PFSK-1 (cell line): ENCODE results near the gene EEFSEC.

Experiments used
- POLR2AphosphoS5 ChIP-seq: IDR thresholded peaks from 2 replicates; pipeline ENCODE4 v1.6.1; 2012; ENCODE audit warnings: low read depth, mild to moderate bottlenecking, control low read depth, low read length, moderate library complexity
- REST ChIP-seq, 2 experiments: IDR thresholded peaks; 2 replicates each; pipeline versions ENCODE4 v1.6.1 to v1.8.0; 2011 to 2012; ENCODE audit warnings: low read depth in 2 of 2, low read length in 2 of 2, control low read depth in 1 of 2, inconsistent platforms in 1 of 2, mild to moderate bottlenecking in 1 of 2, moderate library complexity in 1 of 2; ENCODE audit not compliant: insufficient read depth in 1 of 2
- TAF1 ChIP-seq: IDR thresholded peaks from 2 replicates; pipeline ENCODE4 v1.6.1; 2012; ENCODE audit warnings: low read length, control low read depth, borderline replicate concordance; ENCODE audit not compliant: insufficient read depth

- TF ChIP-seq TAF1 (no peak), POLR2AphosphoS5 (no peak), REST (IDR thresholded peaks at IDR 0.05; ENCODE audit: insufficient read depth in 1 of 2, low read depth in 2 of 2, low read length in 2 of 2) (no peak)
These were observed 176.4 kb downstream of the EEFSEC start for GRCh38 chr3:128329491-128330213.
